H7 (cell line): Measurements from ENCODE around the gene MTHFR. TPM values are rescaled to one million over a fixed set of nuclear protein-coding genes. Genes with fewer than 3 reads are reported as not detected.

ENCODE experiments used
- DNase-seq: peaks from one replicate; pipeline ENCODE4 v3.0.0; 2012
- H3K27me3 ChIP-seq: 2 replicates; pipeline ENCODE4 v1.6.0; 2011; ENCODE audit warnings: mild to moderate bottlenecking, low read length; ENCODE audit not compliant: control insufficient read depth, insufficient read depth
- H3K36me3 ChIP-seq: replicated peaks from 2 replicates; pipeline ENCODE4 v1.5.1; 2011; ENCODE audit warnings: low read length; ENCODE audit not compliant: control insufficient read depth, insufficient read depth
- H3K4me3 ChIP-seq: 2 replicates; pipeline ENCODE4 v1.5.1; 2011; ENCODE audit warnings: low read depth, mild to moderate bottlenecking, control low read depth, low read length, moderate library complexity; ENCODE audit not compliant: insufficient read depth
- total RNA-seq: library from RNA; depleted of rRNA; stranded (reverse); fragments of >200 nt; shearing (Covaris generic); gene quantifications from 2 replicates; pipeline ENCODE4 v1.2.3, GENCODE V29; 2014

MTHFR gene
- total RNA-seq, 1 experiment from 2014 or later, result 18.9 TPM

GRCh38 chr1:11769274-11769673, 36.5 kb downstream of the MTHFR start:
- DNase-seq, result no peak

GRCh38 chr1:11768821-11769220, 36.9 kb downstream of the MTHFR start:
- no peaks in the 10 kb centered on the region for H3K27me3 ChIP-seq
- no peak overlapping the region for H3K4me3 ChIP-seq
- H3K36me3 ChIP-seq, result no peaks in the 10 kb centered on the region
- DNase-seq, result peak; percentile 64

More at GRCh38 chr1:11769274-11769673, 36.5 kb downstream of the MTHFR start:
- no peaks in the 10 kb centered on the region for H3K36me3 ChIP-seq
- H3K27me3 ChIP-seq, result no peaks in the 10 kb centered on the region
- no peak overlapping the region for H3K4me3 ChIP-seq

DNA sequence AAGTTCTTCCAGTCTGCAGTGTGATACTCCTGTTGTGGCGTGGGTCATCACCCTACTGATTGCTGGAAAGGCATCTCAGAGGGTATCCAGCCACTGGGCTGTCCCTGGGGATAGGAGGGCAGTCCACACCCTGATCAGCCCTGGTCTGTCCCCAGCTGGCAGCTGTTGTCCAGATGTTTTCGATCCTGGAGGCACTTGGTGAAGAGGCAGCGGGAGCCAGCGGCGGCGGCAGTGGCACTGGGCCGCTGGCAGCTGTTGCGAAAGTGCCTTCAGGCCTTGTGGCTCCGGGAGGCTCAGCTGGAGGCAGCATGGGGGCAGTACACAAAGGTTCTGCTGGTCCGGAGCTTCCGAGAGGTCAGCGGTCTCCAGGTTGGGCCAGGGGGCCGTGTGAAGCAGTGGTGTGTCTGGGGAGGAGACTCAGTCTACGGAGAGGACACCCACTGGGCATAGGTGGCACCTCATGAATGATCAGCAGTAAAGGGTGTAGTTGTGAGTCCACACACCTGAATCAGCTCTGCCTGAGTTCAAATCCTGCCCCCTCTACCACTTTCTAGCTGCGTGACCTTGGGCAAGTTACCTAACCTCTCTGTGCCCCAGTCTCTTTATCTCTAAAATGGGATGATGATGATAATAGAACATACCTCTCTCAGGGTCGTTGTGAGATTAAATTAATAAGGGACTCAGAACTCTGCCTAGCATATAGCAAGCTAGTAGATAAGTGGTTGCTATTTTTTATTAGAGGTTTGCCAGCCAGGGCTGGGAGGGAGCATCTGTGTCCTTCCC, 37.7 kb downstream of the MTHFR start:
- Histone ChIP-seq H3K27me3 (no peaks in the 10 kb centered on the region), H3K4me3 (no peak overlapping the region), H3K36me3 (no peaks in the 10 kb centered on the region)
- DNase-seq, result no peak

DNA sequence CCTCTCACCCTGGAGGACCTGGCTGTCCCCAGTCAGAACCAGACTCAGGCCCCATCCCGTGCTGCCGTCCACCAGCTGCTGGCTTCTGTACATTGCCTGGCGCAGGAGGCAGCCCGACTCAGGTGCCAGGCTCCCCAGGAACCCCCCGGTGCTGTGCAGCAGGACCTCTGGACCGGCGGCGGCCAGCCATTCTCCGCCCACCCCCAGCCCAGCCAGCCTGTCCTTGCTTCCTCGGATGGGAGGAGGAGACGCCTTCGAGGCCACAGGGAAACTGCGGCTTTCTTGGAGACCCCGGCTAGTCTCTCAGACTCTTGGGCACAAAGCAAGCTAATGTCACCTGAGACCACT, 39.4 kb downstream of the MTHFR start:
- no peak for DNase-seq
- no peak overlapping the region for H3K4me3 ChIP-seq
- no peaks in the 10 kb centered on the region for H3K36me3 ChIP-seq
- peaks cover 12% of the 10 kb centered on the region for H3K27me3 ChIP-seq

DNA sequence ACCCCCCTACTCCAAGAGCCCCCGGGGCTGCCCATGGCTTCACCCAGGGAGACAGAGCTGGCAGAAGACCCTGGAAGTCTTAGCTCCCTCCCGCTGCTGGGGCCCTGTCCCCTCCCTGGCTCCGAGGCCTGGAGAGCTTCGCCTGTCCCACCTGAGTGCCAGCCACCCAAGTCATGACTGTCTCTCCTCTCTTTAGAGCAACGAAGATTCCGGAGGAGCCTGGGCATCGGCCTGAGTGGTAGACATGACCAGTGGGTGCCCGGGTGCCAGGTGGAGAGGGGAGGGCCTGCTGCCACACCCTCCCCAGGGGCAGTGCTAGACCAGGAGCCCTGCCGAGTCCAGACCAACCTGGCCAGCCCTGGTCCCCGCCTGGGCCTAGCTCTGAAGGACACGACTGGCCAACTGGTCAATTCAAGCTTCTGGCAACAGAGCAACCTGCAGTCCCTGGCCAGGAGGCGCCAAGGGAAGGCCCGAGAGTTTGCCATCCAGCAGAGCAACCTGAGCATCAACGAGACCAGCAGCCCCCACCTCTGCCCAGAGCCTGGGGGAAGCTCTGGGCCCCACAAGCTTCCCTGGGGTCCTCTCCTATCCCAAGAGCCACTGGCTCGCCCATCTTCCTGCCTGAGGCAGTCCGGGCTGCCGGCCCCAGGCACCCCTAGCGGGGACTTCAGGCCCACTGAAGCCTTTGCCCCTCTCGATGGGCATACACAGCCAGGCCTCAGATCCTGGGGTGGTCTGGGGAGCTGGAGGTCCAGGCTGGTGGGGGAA, 39.9 kb downstream of the MTHFR start:
- Histone ChIP-seq H3K4me3 (no peak overlapping the region), H3K27me3 (peaks cover 17% of the 10 kb centered on the region)

GRCh38 chr1:11764519-11764918, 41.2 kb downstream of the MTHFR start:
- Histone ChIP-seq H3K27me3 (peaks cover 24% of the 10 kb centered on the region), H3K4me3 (no peak overlapping the region), H3K36me3 (no peaks in the 10 kb centered on the region)
- DNase-seq, result peak; percentile 45

More for the DNA sequence above, 39.9 kb downstream of the MTHFR start:
- peak; percentile 64 for DNase-seq
- H3K36me3 ChIP-seq, result no peaks in the 10 kb centered on the region

GRCh38 chr1:11764115-11764514, 41.6 kb downstream of the MTHFR start:
- H3K27me3 ChIP-seq, result peaks cover 24% of the 10 kb centered on the region
- no peak overlapping the region for H3K4me3 ChIP-seq
- no peaks in the 10 kb centered on the region for H3K36me3 ChIP-seq
- peak; percentile 45 for DNase-seq

- Histone ChIP-seq H3K36me3 (no peaks in the 10 kb centered on the region), H3K4me3 (peak within 1 kb of the TSS; percentile 33), H3K27me3 (peaks cover 24% of the 10 kb centered on the region)
- DNase-seq, result peak; percentile 93
Measured at GRCh38 chr1:11761988-11762406, 43.8 kb downstream of the MTHFR start, which contains the start of gene C1orf167. Gene C1orf167, plus strand, starts transcription at chr1:11762193. Its CDS starts 2,208 bp downstream, at chr1:11764401.

- Histone ChIP-seq H3K36me3 (no peaks in the 10 kb centered on the region), H3K27me3 (peaks cover 24% of the 10 kb centered on the region), H3K4me3 (no peak overlapping the region)
- no peak for DNase-seq
Measured at GRCh38 chr1:11761285-11761684, 44.5 kb downstream of the MTHFR start.

DNA sequence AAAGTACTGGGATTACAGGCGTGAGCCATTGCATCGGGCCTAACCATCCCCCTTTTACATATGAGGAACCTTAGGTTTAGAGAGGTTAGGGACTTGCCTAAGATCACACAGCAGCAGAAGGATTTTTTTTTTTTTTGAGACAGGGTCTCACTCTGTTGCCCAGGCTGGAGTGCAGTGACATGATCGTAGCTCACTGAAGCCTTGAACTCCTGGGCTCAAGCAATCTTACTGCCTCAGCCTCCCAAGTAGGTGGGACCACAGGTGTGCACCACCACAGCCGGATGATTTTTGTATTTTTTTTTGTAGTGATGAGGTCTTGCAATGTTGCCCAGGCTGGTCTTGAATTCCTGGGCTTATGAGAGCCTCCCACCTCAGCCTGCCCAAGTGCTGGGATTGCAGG, 46.0 kb downstream of the MTHFR start:
- Histone ChIP-seq H3K4me3 (no peak overlapping the region), H3K27me3 (peaks cover 24% of the 10 kb centered on the region), H3K36me3 (no peaks in the 10 kb centered on the region)
- DNase-seq, result no peak

GRCh38 chr1:11757047-11757446, 48.7 kb downstream of the MTHFR start:
- Histone ChIP-seq H3K4me3 (no peak overlapping the region), H3K27me3 (peaks cover 18% of the 10 kb centered on the region), H3K36me3 (no peaks in the 10 kb centered on the region)
- no peak for DNase-seq

GRCh38 chr1:11753555-11754208, 52.1 kb downstream of the MTHFR start:
- Histone ChIP-seq H3K4me3 (no peak overlapping the region), H3K36me3 (peaks cover 4% of the 10 kb centered on the region; the same call in 1 of the 2 replicates), H3K27me3 (no peaks in the 10 kb centered on the region)
- peak; percentile 59 for DNase-seq

DNA sequence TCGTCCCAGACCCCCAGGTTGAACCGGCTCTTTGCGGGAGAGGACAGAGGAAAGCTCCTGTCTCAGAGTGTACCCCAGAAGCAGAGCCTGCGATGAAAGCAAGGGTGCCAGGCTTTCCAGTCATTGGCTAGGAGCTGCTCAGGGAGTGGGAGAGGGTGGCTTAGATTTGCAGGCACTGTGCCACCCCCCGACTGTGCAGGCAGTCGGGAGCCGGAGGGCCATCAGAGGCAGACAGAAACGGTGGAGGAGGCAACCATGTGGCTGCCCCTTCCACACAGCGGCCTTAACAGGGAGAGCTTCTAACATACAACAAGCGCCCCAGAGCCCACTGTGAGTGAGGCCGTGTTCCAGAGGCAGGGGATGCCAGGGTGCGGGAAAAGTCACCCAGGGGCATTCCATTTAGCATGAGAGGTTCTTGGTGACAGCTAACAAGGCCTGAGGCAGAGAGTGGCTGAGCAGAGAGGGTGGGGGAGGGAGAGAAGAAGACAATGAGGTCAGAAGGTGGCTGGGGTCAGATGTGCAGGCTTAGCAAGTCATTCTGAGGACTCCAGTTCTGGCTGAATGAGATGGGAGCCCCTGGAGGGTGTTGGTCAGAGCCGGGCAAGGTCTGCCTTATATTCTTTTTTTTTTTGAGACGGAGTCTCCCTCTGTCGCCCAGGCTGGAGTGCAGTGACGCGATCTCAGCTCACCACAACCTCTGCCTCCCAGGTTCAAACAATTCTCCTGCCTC, 53.2 kb downstream of the MTHFR start:
- peak; percentile 53 for DNase-seq
- Histone ChIP-seq H3K27me3 (no peaks in the 10 kb centered on the region), H3K4me3 (no peak overlapping the region), H3K36me3 (peaks cover 4% of the 10 kb centered on the region; the same call in 1 of the 2 replicates)

DNA sequence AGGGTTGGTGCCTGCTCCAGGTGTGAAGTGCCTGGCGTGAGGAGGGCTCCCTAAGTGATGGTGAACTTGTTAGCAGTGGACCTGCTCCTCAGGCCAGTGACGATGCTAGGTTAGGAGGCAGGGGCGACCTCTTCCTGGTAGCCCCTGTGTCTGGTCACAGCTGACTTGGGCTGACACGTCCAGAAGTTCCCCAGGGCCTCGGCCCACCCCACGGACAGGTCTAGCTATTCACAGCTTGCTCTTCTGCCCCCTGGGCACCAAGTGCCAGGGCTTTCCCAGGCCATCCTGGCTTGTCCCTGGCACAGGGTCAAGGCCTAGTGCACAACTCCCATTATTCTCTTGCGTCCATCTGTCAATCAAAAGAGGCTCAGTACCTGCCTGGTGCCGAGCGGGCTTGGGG, 54.7 kb downstream of the MTHFR start:
- Histone ChIP-seq H3K27me3 (no peaks in the 10 kb centered on the region), H3K36me3 (peaks cover 6% of the 10 kb centered on the region), H3K4me3 (no peak overlapping the region)
- DNase-seq, result peak; percentile 22
